Memory B cell (primary cell): ENCODE measurements around the gene KIZ.

ENCODE experiments used
- ATAC-seq: fragments of 150-1000 bp; cut with Tn5 transposase; 2 replicates; pipeline ENCODE4 v1.10.0; 2021; ENCODE audit warnings: low read depth, mild to moderate bottlenecking, moderate library complexity
- DNase-seq, 2 donors: peaks; one replicate each; pipeline ENCODE4 v3.0.0; 2022; ENCODE audit warnings: low spot score in 2 of 2
- H3K27ac Mint-ChIP-seq: one replicate; pipeline ENCODE4 v1.8.0; 2022; ENCODE audit warnings: mild to moderate bottlenecking, moderate library complexity, mixed read lengths
- H3K27me3 Mint-ChIP-seq: one replicate; pipeline ENCODE4 v1.8.0; 2022; ENCODE audit warnings: mixed read lengths
- H3K36me3 Mint-ChIP-seq: one replicate; pipeline ENCODE4 v1.8.0; 2022; ENCODE audit warnings: mild to moderate bottlenecking, mixed read lengths
- H3K4me1 Mint-ChIP-seq: one replicate; pipeline ENCODE4 v1.8.0; 2022; ENCODE audit warnings: mixed read lengths
- H3K4me3 Mint-ChIP-seq: one replicate; pipeline ENCODE4 v1.8.0; 2022; ENCODE audit warnings: mild to moderate bottlenecking, moderate library complexity, mixed read lengths
- H3K9me3 Mint-ChIP-seq: one replicate; pipeline ENCODE4 v1.8.0; 2022; ENCODE audit warnings: mixed read lengths

The KIZ gene

DNA sequence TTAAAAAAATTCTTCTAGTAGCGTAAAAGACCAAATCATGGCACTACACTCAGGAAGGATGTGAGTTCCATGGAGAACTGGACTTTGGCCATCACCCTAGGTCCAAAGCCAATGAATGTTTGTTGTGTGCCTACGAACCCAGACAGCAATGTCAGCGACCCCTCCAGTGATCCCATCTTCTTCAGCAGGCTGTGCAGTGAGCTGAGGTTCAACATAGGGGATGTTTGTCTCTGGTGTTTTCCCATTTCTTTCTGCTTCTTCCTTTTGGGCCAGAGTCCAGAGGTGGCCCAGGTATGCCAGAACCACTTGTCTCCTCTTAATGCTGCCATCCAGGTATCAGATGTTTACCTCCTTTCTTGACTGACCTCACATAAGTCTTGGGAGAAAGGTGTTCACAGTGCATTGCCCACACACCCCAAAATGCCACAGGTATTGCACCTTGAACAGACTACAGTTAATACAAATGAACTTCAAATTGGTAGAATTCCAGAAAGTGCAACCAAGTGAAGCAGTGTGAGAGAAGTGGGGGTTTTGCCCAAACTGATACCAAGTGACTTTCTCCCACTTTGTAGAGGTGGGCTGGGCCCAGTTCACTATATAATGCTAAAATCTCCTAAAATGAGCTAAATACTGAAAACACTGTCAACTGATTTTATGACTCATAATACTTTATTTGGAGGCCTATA lies 14.1 kb downstream of the KIZ start:
- Mint-ChIP-seq H3K4me3 (no peak overlapping the region), H3K36me3 (peaks cover 30% of the 10 kb centered on the region)
- no peak for ATAC-seq

DNA sequence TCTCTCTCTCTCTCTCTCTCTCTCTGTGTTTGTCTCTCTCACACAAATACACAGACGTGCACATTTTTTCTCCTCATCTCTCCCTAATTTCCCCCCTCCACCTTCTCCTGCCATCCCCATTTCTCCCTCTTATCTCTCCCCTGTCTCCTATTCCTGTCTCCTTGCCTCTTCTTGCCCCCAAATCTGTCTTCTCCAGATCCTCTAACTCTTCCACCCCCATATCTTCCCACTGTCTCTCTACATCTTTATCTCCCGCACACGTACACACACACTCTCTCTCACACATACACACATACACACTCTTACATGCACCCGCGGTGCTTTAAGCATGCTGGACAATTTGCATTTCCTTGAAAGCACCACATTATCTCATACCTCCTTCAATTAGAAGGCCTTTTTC lies 15.9 kb downstream of the KIZ start:
- peaks cover 29% of the 10 kb centered on the region for H3K36me3 Mint-ChIP-seq
- no peaks in the 10 kb centered on the region for H3K9me3 Mint-ChIP-seq
- H3K27me3 Mint-ChIP-seq, result no peaks in the 10 kb centered on the region
- H3K4me3 Mint-ChIP-seq, result no peak overlapping the region
- H3K4me1 Mint-ChIP-seq, result peaks cover 3% of the 10 kb centered on the region
- DNase-seq (no peak), ATAC-seq (no peak)
- H3K27ac Mint-ChIP-seq, result no peak overlapping the region

More for the DNA sequence above, 14.1 kb downstream of the KIZ start:
- DNase-seq, result no peak
- Mint-ChIP-seq H3K27ac (no peak overlapping the region), H3K27me3 (no peaks in the 10 kb centered on the region), H3K9me3 (no peaks in the 10 kb centered on the region), H3K4me1 (peaks cover 3% of the 10 kb centered on the region)

DNA sequence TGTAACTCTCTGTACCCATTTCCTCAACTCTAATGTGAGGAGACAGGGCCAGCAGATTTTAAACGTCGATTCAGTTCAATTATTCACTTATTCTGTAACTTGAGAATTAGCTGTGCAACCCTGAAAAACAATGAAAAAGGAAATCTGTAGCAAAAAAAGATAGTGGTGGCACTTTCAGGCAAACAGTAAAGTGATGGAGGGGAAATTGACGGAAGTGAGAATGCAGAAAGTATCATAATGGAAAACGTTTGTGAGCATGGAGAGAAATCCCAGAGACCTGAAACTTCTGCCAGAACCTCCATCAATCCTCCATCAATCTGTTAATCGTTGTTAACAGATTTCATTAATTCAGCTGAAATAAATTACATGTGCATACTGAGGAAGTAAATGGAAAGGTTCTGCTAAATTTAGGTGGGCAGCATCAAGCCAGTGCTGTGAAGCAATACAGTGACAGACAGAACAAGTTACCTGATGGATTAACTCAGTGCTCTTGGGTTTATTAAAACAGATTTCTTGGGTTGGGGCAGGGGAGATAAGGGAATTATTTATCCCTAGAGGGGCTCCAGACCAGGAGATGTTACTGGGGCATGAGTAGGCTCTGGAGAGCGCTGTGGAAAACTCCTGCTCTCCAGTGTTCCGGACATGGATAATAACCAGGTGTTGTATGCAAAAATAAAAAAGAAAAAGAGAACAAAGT lies 17.5 kb downstream of the KIZ start:
- H3K9me3 Mint-ChIP-seq, result no peaks in the 10 kb centered on the region
- H3K36me3 Mint-ChIP-seq, result peaks cover 26% of the 10 kb centered on the region
- ATAC-seq (no peak), DNase-seq (no peak)
- no peaks in the 10 kb centered on the region for H3K27me3 Mint-ChIP-seq
- H3K4me3 Mint-ChIP-seq, result no peak overlapping the region
- peaks cover 3% of the 10 kb centered on the region for H3K4me1 Mint-ChIP-seq
- H3K27ac Mint-ChIP-seq, result no peak overlapping the region

DNA sequence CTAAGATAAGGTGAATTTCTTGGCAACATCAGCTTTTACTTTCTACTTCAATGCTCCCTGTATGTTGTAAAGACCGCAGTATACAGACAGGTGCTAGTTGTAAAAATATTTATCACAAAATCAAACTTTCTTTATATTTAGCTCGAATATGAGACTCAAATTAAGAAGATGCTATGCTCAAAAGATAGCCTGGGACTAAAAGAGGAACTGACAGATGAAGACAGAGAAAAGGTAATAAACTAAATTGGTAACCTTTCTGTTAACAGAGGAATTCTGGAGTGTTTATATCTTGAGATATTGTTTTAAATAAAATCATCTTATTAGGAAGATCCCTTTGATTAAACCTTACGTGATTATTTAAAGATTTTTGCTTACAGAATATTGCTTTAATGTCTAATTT lies 19.5 kb downstream of the KIZ start:
- no peak for DNase-seq
- H3K9me3 Mint-ChIP-seq, result no peaks in the 10 kb centered on the region
- no peak overlapping the region for H3K27ac Mint-ChIP-seq
- no peaks in the 10 kb centered on the region for H3K27me3 Mint-ChIP-seq
- ATAC-seq, result no peak
- H3K4me1 Mint-ChIP-seq, result peaks cover 3% of the 10 kb centered on the region
- H3K36me3 Mint-ChIP-seq, result peaks cover 32% of the 10 kb centered on the region
- H3K4me3 Mint-ChIP-seq, result no peak overlapping the region

DNA sequence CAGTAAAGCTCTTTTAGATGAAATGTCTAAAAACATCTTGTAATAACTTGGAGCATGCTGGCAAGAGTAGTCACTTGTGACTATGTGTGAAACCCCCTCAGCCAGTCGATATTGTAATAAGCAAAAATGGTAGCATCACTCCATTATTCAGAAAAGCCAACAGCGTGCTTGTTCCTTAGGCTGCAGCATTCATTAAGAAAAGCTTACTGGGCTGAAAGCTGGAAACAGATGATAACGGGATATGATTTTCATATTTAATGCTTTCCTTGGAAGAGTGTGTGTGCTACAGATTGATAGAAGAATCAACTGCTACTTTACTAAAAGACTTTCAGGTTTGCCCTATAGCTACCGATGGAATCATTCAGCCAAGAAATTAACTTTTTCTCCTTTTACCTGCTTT lies 20.3 kb downstream of the KIZ start:
- DNase-seq (no peak), ATAC-seq (no peak)
- Mint-ChIP-seq H3K27me3 (no peaks in the 10 kb centered on the region), H3K4me1 (peaks cover 3% of the 10 kb centered on the region), H3K36me3 (peaks cover 35% of the 10 kb centered on the region), H3K27ac (no peak overlapping the region), H3K4me3 (no peak overlapping the region), H3K9me3 (no peaks in the 10 kb centered on the region)

DNA sequence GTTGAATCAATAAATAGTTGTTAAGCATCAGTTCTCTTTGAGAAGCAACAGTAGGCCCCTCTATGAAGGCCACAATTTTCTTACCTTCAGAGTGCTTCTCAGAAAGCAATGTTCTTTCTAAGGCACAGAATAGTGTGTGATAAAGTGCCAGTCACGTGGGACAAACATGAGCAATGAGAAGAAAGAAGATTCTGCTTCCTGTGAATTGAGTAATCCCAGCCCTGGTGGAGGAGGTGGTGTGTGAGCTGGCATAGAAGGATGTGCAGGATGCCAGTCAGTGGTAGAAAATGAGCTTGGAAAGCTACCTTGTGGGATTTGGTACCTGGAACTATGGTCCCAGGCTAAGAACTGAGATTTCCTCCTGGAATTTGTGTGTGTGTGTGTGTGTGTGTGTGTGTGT lies 21.7 kb downstream of the KIZ start:
- no peaks in the 10 kb centered on the region for H3K9me3 Mint-ChIP-seq
- peaks cover 29% of the 10 kb centered on the region for H3K36me3 Mint-ChIP-seq
- H3K4me1 Mint-ChIP-seq, result no peaks in the 10 kb centered on the region
- H3K4me3 Mint-ChIP-seq, result no peak overlapping the region
- ATAC-seq (no peak), DNase-seq (no peak)
- no peak overlapping the region for H3K27ac Mint-ChIP-seq
- H3K27me3 Mint-ChIP-seq, result no peaks in the 10 kb centered on the region

DNA sequence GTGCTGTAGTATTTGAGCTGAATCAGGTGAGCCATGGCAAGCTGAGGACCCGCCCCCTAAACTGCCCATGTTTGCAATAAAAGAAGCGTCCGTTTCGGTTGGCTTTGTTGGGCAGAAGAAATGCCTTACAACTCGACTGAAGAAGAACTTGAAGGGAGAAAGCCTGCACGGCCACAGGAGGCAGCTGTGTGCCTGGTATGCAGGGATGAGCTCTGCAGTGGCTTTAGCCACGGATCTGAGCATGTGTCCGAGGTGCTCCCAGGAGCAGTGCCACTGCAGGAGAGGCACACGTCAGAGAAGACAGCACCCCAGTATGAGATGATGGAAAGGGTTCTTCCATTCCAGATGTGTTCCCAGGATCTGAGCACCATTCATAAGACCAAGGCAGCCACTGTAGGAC lies 23.5 kb downstream of the KIZ start:
- peaks cover 36% of the 10 kb centered on the region for H3K36me3 Mint-ChIP-seq
- no peaks in the 10 kb centered on the region for H3K4me1 Mint-ChIP-seq

DNA sequence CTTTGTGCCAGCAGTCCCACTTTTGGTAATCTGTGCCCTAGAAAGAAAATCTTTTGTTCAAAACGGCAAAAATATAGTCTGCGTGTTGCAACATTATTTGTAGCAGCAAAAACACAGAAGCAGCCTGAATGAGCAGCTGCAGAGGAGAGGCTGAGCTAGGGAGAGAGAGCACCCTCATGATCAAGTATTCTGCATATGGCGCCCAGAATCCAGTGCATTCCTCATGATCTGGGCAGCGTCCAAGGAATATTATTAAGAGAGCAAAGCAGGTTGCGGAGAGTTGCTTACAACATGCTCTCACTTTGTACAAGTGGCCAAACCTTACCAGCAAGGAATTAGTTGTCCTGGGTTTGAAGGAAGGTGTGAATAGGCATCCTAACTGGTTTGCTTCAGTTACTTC lies 25.9 kb downstream of the KIZ start:
- no peak overlapping the region for H3K4me3 Mint-ChIP-seq
- H3K27ac Mint-ChIP-seq, result no peak overlapping the region
- H3K4me1 Mint-ChIP-seq, result no peaks in the 10 kb centered on the region
- DNase-seq (no peak), ATAC-seq (no peak)
- peaks cover 2% of the 10 kb centered on the region for H3K9me3 Mint-ChIP-seq
- peaks cover 39% of the 10 kb centered on the region for H3K36me3 Mint-ChIP-seq
- no peaks in the 10 kb centered on the region for H3K27me3 Mint-ChIP-seq

More for the DNA sequence above, 23.5 kb downstream of the KIZ start:
- Mint-ChIP-seq H3K9me3 (peaks cover 2% of the 10 kb centered on the region), H3K4me3 (no peak overlapping the region), H3K27me3 (no peaks in the 10 kb centered on the region), H3K27ac (no peak overlapping the region)
- ATAC-seq, result no peak
- DNase-seq, result no peak

DNA sequence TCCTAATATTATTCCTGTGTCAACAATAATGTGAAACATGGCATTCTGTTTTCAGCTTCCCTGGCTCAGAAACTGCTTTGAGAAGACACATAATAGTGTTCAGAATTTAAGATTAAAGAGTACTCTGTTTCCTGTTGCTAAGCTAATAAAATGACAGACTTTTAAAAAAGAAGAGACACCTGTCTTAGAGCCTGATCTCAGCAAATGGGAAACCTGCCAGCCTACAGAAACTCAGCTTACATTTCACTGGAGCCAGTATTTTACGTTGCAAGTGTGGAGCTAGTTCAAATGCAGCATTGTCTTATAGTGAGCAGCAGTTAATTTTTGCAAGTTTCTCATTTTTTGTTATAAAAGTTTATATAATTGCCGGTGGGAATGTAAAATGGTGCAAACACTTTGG lies 28.8 kb downstream of the KIZ start:
- H3K4me1 Mint-ChIP-seq, result no peaks in the 10 kb centered on the region
- H3K9me3 Mint-ChIP-seq, result peaks cover 2% of the 10 kb centered on the region
- H3K36me3 Mint-ChIP-seq, result peaks cover 26% of the 10 kb centered on the region
- ATAC-seq, result no peak
- no peak for DNase-seq
- H3K27ac Mint-ChIP-seq, result no peak overlapping the region
- H3K27me3 Mint-ChIP-seq, result no peaks in the 10 kb centered on the region
- no peak overlapping the region for H3K4me3 Mint-ChIP-seq

DNA sequence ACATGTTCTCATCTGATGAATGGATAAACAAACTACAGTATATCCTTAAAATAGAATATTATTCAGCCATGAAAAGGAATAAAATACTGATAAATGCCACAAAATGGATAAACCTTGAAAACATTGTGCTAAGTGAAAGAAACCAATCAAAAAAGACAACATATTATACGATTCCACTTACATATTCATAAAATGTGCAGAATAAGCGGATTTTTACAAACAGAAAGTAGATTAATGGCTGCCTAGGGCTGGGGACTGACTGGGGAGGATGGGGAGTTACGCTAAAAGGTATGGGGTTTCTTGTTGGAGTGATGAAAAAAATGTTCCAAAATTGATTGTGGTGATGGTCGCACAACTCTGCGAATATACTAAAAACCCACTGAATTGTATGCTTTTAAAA lies 29.4 kb downstream of the KIZ start:
- no peak for DNase-seq
- peaks cover 2% of the 10 kb centered on the region for H3K9me3 Mint-ChIP-seq
- peaks cover 30% of the 10 kb centered on the region for H3K36me3 Mint-ChIP-seq
- H3K4me1 Mint-ChIP-seq, result peaks cover 2% of the 10 kb centered on the region
- H3K4me3 Mint-ChIP-seq, result no peak overlapping the region
- no peaks in the 10 kb centered on the region for H3K27me3 Mint-ChIP-seq
- no peak overlapping the region for H3K27ac Mint-ChIP-seq
- ATAC-seq, result no peak

DNA sequence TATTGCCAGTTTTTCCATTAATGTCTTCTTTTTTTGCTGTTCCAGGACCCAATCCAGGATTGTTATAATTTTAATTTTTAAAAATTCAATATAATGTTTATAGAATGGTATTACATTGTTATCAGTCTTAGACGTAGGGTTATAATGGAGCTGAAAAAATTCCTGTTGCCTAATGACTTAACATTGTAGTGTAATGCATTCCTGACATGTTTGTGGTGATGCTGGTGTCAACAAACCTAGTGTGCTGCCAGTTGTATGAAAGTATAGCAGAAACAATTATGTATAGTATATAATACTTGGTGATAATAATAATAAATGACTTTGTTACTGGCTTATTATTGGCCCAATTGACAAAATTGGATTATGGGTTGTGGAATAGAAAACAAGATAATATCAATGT lies 30.4 kb downstream of the KIZ start:
- Mint-ChIP-seq H3K27ac (no peak overlapping the region), H3K36me3 (peaks cover 29% of the 10 kb centered on the region), H3K4me1 (peaks cover 3% of the 10 kb centered on the region), H3K4me3 (no peak overlapping the region), H3K9me3 (peaks cover 4% of the 10 kb centered on the region), H3K27me3 (no peaks in the 10 kb centered on the region)
- DNase-seq (no peak), ATAC-seq (no peak)

DNA sequence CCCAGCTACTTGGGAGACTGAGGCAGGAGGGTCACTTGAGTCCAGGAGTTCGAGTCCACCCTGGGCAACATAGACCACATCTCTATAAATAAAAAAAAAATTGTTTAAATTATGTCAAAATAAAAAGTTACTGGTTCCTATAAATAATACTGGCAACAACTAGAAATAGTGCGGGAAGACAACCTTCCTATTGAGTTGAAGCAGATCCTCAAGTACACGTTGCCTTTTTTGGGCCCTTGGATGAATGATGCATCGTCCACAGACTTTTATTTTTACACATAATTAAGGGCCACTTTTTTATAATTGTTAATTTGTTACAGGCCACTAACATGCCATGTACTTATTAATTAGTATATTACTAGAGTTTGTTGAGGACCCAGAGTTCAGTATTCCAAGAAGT lies 31.1 kb downstream of the KIZ start:
- Mint-ChIP-seq H3K9me3 (peaks cover 4% of the 10 kb centered on the region), H3K4me1 (peaks cover 3% of the 10 kb centered on the region), H3K27ac (no peak overlapping the region), H3K27me3 (no peaks in the 10 kb centered on the region), H3K36me3 (peaks cover 33% of the 10 kb centered on the region), H3K4me3 (no peak overlapping the region)
- DNase-seq, result no peak
- no peak for ATAC-seq

DNA sequence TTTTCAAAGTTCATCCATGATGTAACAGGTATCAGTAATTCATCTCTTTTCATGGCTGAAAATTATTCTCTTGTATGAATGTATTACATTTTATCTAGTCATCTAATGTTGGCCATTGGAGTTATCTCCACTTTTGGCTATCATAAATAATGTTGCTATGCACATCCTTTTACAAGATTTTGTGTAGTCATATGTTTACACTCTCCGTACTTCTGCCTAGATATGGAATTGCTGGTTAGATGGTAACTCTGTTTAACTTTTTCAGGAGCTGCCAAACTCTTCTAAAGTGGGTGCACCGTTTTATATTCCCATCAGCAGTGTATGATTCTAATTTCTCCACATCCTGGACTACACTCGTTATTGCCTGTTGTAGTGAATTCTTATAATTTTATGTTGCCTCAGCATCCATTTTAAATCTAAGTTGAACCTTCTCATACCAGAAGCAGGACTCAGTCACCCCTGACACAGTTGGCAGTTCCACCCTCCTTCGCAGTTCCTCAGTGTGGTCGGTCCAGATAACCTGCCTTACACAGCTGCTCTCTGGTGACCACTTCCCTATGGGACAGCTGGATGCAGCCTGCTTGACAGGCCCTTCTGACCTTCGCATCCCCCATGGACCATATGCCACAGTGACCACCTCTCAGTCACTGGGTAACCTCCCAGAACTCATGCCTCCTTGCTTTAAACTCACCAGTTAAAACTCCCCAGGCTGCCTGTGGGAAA lies 33.9 kb downstream of the KIZ start:
- Mint-ChIP-seq H3K4me1 (peaks cover 3% of the 10 kb centered on the region), H3K27ac (no peak overlapping the region), H3K9me3 (peaks cover 2% of the 10 kb centered on the region), H3K4me3 (no peak overlapping the region), H3K36me3 (peaks cover 42% of the 10 kb centered on the region), H3K27me3 (no peaks in the 10 kb centered on the region)
- DNase-seq (no peak), ATAC-seq (no peak)

DNA sequence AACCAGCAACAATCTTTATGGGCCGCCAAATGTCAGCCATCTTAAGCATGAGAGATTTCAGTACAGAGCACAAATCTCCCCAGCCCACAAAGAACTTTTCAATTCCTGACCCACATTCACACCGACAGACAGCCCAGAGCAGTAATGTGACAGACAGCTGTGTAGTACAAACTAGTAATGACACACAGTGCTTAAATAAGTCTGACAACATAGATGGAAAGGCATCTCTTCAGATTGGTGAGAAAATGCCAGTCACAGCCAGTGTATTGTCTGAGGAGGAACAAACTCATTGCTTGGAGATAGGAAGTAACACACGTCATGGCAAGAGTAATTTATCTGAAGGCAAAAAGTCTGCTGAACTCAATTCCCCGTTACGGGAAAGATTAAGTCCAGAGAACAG lies 36.0 kb downstream of the KIZ start:
- Mint-ChIP-seq H3K36me3 (peaks cover 51% of the 10 kb centered on the region), H3K9me3 (peaks cover 2% of the 10 kb centered on the region), H3K27ac (no peak overlapping the region), H3K27me3 (no peaks in the 10 kb centered on the region), H3K4me3 (no peak overlapping the region), H3K4me1 (peaks cover 3% of the 10 kb centered on the region)
- ATAC-seq (no peak), DNase-seq (no peak)
